Left lung (tissue), 10 donors: ENCODE results near the gene CALML5. TPM values are rescaled to one million over a fixed set of nuclear protein-coding genes. Genes with fewer than 3 reads are reported as not detected.
A peak's percentile ranks its signal among the peaks of the same experiment; 100 is the strongest.

Experiments used
- ATAC-seq: fragments of 200-7000 bp; cut with Tn5 transposase; one replicate; pipeline ENCODE4 v1.9.1; 2020; ENCODE audit warnings: moderate library complexity
- DNase-seq, 4 donors: peaks; one replicate each; pipeline ENCODE4 v3.0.0-alpha.2; 2013 to 2020
- H3K27ac ChIP-seq, 2 donors: fragments of 200-600 bp; sonication (generic) in 1 of 2; one replicate each; pipeline versions ENCODE4 v1.5.0 to v1.8.0; 2020 to 2021
- H3K27me3 ChIP-seq, 2 donors: fragments of 200-600 bp; sonication (generic) in 1 of 2; one replicate each; pipeline versions ENCODE4 v1.5.0 to v1.8.0; 2020 to 2021
- H3K36me3 ChIP-seq, 2 donors: fragments of 200-600 bp; sonication (generic) in 1 of 2; one replicate each; pipeline versions ENCODE4 v1.5.0 to v1.8.0; 2020 to 2021
- H3K4me1 ChIP-seq, 2 donors: fragments of 200-600 bp; one replicate each; pipeline ENCODE4 v1.8.0; 2021
- H3K4me3 ChIP-seq, 2 donors: fragments of 200-600 bp; sonication (generic) in 1 of 2; one replicate each; pipeline versions ENCODE4 v1.5.0 to v1.8.0; 2020 to 2021; ENCODE audit warnings: mild to moderate bottlenecking in 1 of 2
- H3K9me3 ChIP-seq, 2 donors: fragments of 200-600 bp; sonication (generic) in 1 of 2; one replicate each; pipeline versions ENCODE4 v1.5.0 to v1.8.0; 2020 to 2021
- intact Hi-C, 2 donors: fragments of 100-400 bp; cut with DNase I; formaldehyde crosslinking; loops; one replicate each; pipeline versions ENCODE4 v1.11.2 to v1.14.2; 2022
- polyA plus RNA-seq, 6 donors: library from polyadenylated mRNA; unstranded; fragments of 120-200 nt; gene quantifications; one replicate each; pipeline ENCODE4 v1.2.1, GENCODE V29; 2013; ENCODE audit not compliant: insufficient read length in 6 of 6
- total RNA-seq, 2 donors: library from RNA; stranded (reverse); fragmentation: NEBNext Ultra II Directional; extraction: Animal tissue kit (Norgen Biotek cat#: 25700); gene quantifications; one replicate each; pipeline ENCODE4 v1.2.1, GENCODE V29; 2021
- TF ChIP-seq, protein P1 (sequence below), 2 donors: fragments of 200-600 bp; sonication (generic) in 1 of 2; IDR thresholded peaks; one replicate each; pipeline versions ENCODE4 v1.5.0 to v1.8.0; 2021; ENCODE audit warnings: antibody characterized with exemption in 2 of 2
- donor health status: DM: no; HTN: yes; CAD: no.
- donor health status: DM: no; HTN: no; CAD: no.

CALML5 gene
- total and polyA plus RNA-seq, 8 donors = not detected

DNA sequence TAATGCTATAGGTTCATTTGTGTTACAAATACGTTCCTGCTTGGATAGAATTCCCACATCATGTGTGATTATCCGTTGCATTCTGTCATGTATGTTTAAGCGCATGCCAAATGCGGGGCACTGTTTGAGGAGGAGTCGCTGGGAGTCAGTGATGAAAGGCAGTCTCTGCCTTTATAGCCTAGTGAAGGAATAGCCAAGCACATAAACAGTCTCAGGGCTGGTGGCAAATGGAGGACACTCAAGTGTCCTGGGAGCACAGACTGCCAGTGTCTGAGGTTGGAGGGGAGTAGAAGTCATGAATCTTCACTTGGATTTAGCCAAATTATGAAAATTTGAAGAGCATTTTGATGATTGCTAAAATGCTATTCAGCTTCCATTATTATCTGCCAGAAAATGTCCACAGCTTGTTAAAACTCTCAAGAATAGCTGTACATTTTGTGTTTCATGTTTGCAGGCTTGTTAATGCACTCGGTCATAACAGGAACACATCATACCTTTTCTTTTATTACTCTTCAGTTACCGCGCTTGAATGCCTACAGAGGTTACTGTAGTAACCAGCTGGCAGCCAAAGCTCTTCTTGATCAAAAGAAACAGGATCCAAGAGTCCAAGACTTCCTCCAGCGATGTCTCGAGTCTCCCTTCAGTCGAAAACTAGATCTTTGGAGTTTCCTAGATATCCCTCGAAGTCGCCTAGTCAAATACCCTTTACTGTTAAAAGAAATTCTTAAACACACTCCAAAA is 45.5 kb downstream of the CALML5 start:
- no peak for ATAC-seq
- no peak overlapping the region for H3K4me3 ChIP-seq
- peaks cover 17 to 61% of the 10 kb centered on the region in 2 donors for H3K36me3 ChIP-seq
- H3K27me3 ChIP-seq = no peaks in the 10 kb centered on the region
- TF ChIP-seq, protein P1, sequence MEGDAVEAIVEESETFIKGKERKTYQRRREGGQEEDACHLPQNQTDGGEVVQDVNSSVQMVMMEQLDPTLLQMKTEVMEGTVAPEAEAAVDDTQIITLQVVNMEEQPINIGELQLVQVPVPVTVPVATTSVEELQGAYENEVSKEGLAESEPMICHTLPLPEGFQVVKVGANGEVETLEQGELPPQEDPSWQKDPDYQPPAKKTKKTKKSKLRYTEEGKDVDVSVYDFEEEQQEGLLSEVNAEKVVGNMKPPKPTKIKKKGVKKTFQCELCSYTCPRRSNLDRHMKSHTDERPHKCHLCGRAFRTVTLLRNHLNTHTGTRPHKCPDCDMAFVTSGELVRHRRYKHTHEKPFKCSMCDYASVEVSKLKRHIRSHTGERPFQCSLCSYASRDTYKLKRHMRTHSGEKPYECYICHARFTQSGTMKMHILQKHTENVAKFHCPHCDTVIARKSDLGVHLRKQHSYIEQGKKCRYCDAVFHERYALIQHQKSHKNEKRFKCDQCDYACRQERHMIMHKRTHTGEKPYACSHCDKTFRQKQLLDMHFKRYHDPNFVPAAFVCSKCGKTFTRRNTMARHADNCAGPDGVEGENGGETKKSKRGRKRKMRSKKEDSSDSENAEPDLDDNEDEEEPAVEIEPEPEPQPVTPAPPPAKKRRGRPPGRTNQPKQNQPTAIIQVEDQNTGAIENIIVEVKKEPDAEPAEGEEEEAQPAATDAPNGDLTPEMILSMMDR (IDR thresholded peaks at IDR 0.05) = no peak
- intact Hi-C loops = no loop called here
- no peak overlapping the region for H3K27ac ChIP-seq
- H3K4me1 ChIP-seq = peaks cover 0 to 9% of the 10 kb centered on the region in 2 donors
- H3K9me3 ChIP-seq = no peaks in the 10 kb centered on the region
- no peak for DNase-seq

DNA sequence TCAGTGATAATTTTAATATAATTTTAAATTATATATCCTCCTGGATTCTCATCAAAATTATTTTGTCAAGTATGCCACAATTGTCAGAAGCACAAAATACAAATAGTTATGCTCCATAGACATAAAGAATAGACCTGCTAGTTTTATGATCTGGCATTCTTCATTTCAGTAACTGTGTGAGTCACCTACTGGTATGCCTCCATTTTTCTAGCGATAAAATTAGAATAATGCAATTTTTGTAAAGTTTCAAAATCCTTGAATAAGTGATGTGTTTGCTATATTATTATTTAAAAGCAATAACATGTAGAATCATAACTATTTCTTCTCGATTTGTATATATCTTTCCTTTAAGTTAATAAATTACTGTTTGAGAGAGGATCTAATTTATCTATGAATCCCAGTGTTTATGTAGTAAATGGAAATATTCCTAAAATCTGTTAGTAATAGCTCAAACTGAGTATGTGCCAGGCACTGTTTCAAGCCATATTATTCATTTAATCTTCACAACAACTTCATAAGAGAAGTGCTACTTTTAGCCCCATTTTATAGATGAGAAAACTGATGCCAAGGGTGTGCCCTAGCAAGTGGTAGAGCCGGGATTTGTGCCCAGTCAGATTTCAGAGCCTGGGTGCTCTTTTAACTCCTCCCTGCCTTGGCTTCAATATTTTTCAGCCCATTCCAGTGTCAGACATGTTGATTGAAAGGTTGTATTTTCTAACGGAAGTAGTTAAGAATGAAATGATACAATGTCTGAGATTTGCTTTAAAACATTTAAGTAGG is 48.6 kb downstream of the CALML5 start:
- intact Hi-C loops = no loop called here
- DNase-seq = no peak
- no peak overlapping the region for H3K4me3 ChIP-seq
- no peaks in the 10 kb centered on the region for H3K27me3 ChIP-seq
- TF ChIP-seq, protein P1 (IDR thresholded peaks at IDR 0.05) = no peak
- peaks cover 4 to 28% of the 10 kb centered on the region in 2 donors for H3K4me1 ChIP-seq
- no peak overlapping the region for H3K27ac ChIP-seq
- H3K36me3 ChIP-seq = peaks cover 17 to 37% of the 10 kb centered on the region in 2 donors
- ATAC-seq = no peak
- no peaks in the 10 kb centered on the region for H3K9me3 ChIP-seq

GRCh38 chr10:5449823-5450222 is 49.5 kb downstream of the CALML5 start:
- Histone ChIP-seq H3K36me3 (peaks cover 12 to 29% of the 10 kb centered on the region in 2 donors), H3K4me3 (peak overlapping the region in 1 of 2 donors; percentile 47), H3K9me3 (no peaks in the 10 kb centered on the region), H3K27ac (peak overlapping the region; percentile 4 to 42), H3K4me1 (peaks cover 4 to 28% of the 10 kb centered on the region in 2 donors), H3K27me3 (no peaks in the 10 kb centered on the region)
- no peak for DNase-seq
- TF ChIP-seq, protein P1 (IDR thresholded peaks at IDR 0.05) = no peak
- peak; percentile 6 for ATAC-seq
- intact Hi-C loops = loop anchor here in 1 of 2 donors (10.0 kb wide), 1 partner anchor 175 kb away; no protein-coding TSS in a partner anchor

GRCh38 chr10:5449227-5449626 is 50.1 kb downstream of the CALML5 start:
- Histone ChIP-seq H3K4me3 (peak overlapping the region in 1 of 2 donors; percentile 47), H3K36me3 (peaks cover 8 to 23% of the 10 kb centered on the region in 2 donors), H3K4me1 (peaks cover 4 to 28% of the 10 kb centered on the region in 2 donors), H3K9me3 (no peaks in the 10 kb centered on the region), H3K27me3 (no peaks in the 10 kb centered on the region), H3K27ac (peak overlapping the region; percentile 42 to 81)
- intact Hi-C loops = loop anchor here in 1 of 2 donors (10.0 kb wide), 1 partner anchor 176 kb away; no protein-coding TSS in a partner anchor
- ATAC-seq (no peak), DNase-seq (no peak)
- TF ChIP-seq, protein P1 (IDR thresholded peaks at IDR 0.05) = no peak

Other genes with a start within 250 kb of the CALML5 start
- under 1 TPM in 1 of 2 donors, not detected in 1; 0.35 TPM for gene UCN3, start 134.6 kb downstream of the CALML5 start, total RNA-seq
- gene UCN3, start 134.6 kb downstream of the CALML5 start, polyA plus RNA-seq = 1 to 10 TPM in 2 of 6 donors, under 1 TPM in 4; 0.58 to 1.6 (median 0.77) TPM
- gene TUBAL3, start 94.7 kb downstream of the CALML5 start, total RNA-seq = not detected
- under 1 TPM in 2 of 6 donors, not detected in 4; 0.10 to 0.11 TPM for gene TUBAL3, start 94.7 kb downstream of the CALML5 start, polyA plus RNA-seq
- gene NET1, start 87.0 kb downstream of the CALML5 start, total RNA-seq = 10 to 100 TPM; 36.3 to 45.2 TPM
- gene NET1, start 87.0 kb downstream of the CALML5 start, polyA plus RNA-seq = 100 to 1,000 TPM; 139 to 221 (median 167) TPM
- not detected for gene CALML3, start 25.4 kb upstream of the CALML5 start, total RNA-seq
- under 1 TPM; 0.28 to 0.87 (median 0.64) TPM for gene CALML3, start 25.4 kb upstream of the CALML5 start, polyA plus RNA-seq
- 10 to 100 TPM; 12.9 to 19.6 TPM for gene ASB13, start 167.0 kb upstream of the CALML5 start, total RNA-seq
- gene ASB13, start 167.0 kb upstream of the CALML5 start, polyA plus RNA-seq = 10 to 100 TPM in 4 of 6 donors, 1 to 10 TPM in 2; 9.0 to 14.9 (median 11.4) TPM
- gene TASOR2, start 185.3 kb upstream of the CALML5 start, total RNA-seq = 10 to 100 TPM; 54.1 to 66.5 TPM
- 10 to 100 TPM; 35.5 to 45.3 (median 38.3) TPM for gene TASOR2, start 185.3 kb upstream of the CALML5 start, polyA plus RNA-seq